CD4-positive, alpha-beta T cell treated with Interferon alpha-2 for 1 hour (primary cell): ENCODE data around the gene GLT6D1.
"Not testable (repeated sequence)": the region's sequence is repeated elsewhere in the genome, so short reads cannot be mapped to it uniquely, and the experiment has no call there.

Experiments used
- DNase-seq, 2 donors: peaks; one replicate each; pipeline ENCODE4 v3.0.0-alpha.2; 2020 to 2022

Gene GLT6D1

GRCh38 chr9:135639196-135639595 is at the start of gene GLT6D1:
TSS of gene GLT6D1 (minus strand) at chr9:135639540. CDS start at chr9:135639187, 353 bp downstream.
- DNase-seq: no peak

DNA sequence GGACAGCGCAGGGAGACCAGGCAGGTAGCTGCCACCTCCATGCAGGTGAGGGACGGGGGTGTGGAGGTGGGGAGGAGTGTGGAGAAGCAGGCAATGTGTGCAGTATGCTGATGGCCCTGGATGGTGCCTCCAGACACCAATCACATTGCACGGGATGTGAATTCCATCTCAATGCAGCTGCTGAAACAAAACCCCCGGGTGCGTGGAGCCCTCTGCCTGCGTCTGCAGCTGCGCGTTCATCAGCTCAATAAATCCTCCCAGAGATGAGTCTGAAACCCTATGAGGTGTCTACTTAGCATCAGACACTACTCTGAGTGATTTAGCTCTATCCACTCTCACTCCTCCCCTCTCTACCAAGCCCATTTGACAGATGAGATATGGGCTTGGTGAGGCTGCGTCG is 49.7 kb upstream of the GLT6D1 start:
- DNase-seq: no peak

DNA sequence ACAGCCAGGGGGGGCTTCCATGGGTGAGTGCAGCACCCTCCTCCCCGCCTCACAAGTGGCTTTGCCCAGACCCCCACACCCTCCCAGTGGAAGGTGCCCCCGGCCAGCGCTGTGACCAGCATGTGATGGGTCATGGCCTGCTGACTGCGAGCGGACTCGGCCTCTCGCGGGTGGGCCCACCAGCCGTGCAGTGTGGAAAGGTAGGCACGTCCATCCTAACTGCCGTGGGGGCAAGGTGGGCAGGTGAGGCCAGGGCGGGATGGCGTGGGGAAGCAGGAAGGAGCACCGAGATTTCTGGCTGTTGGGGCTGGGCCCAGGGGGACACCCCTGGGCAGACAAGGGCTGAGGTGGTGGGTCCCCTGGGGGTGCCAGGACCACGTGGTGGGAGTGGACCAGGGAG is 47.9 kb upstream of the GLT6D1 start:
- no peak for DNase-seq

- no peak for DNase-seq
Measured at GRCh38 chr9:135684691-135685090, 45.4 kb upstream of the GLT6D1 start.

DNA sequence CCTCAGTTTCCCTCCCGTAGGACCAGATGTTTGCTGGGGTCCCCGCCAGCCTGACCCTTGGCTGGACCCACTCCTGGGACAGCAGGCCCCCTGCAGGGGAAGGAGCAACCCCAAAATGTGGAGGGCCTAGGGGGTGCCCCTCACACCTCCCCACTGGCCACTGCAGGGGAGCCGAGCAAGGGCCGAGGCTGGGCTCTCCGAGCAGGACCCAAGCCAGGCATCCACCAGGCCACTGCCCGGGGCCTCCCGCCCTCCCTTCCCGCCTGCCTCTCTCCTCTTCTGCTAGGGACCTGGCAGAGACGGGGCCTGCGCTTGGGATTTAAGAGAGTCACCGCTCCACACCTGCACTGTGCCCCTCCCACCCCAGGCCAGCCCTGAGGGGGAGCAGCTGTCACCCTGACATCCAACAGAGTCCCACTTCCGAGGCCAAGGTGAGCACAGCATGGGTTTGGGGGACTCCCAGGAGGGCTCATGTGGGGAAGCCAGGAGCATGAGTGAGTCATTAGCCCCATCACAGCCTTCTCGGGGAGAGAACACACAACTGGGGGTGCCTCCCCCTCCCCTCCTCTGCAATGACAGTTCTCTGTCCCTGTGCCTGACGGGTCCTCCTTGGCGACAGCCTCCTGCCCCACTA is 44.2 kb upstream of the GLT6D1 start:
- no peak for DNase-seq

- no peak for DNase-seq
Measured at GRCh38 chr9:135681161-135681560, 41.8 kb upstream of the GLT6D1 start.

GRCh38 chr9:135680056-135680455 is 40.7 kb upstream of the GLT6D1 start:
- DNase-seq: no peak

DNA sequence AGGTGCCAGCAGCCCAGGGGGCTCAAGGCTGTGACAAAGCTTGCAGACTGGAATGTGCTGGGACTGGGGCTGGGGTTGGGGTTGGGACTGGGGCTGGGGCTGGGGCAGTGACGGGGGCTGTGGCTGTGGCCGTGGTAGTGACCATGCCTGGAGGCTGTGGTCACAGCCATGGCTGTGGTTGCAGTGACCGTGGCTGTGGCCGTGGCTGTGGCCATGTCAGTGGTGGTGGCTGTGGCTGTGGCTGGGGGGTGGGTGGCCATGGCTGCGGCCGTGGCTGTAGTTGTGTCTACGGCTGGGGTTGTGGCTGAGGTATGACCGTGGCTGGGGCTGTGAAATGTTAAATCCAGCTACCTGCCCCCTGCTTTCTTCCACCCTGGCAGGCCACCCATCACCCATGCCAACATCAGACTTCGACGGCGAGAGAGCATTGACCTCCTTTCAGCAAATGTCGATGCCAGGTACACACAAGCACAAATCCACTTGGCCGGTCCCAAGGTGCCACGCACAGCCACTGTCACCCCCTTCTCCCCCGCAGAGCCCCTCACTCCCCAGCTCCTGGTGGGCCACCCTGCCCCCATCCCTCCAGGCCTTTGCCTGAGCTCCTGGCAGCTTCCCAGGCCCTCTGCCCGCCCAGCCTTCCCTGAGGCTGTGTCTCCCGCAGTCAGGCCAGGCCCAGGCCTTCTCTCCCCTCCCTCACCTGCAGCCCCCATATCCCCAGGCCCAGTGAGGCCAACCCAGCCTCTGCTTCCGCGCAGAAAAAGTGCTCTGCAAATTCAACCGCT is 39.1 kb upstream of the GLT6D1 start:
- no peak for DNase-seq

GRCh38 chr9:135677641-135678168 is 38.4 kb upstream of the GLT6D1 start:
- DNase-seq: no peak

DNA sequence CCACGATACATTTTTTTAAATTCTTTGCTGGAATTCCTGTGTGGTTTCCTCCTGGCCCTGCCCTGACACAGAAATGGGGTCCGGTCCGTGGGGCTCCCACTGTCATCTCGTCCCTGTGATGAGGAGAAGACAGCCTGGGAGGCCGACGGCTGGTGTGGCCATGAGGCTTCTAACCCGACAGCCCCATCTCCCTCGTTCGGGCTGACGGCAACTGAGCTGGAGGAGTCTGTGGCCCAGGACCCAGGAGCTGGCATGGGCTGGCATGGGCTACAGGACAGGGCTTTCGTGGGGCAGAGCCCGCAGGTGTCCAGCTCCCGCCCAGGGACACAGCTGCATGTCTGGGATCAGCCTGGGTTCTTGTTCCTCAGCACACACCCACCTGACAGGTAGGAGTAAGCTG is 37.6 kb upstream of the GLT6D1 start:
- no peak for DNase-seq

GRCh38 chr9:135674977-135675376 is 35.6 kb upstream of the GLT6D1 start:
- DNase-seq: no peak

GRCh38 chr9:135673941-135674340 is 34.6 kb upstream of the GLT6D1 start:
- DNase-seq: no peak

GRCh38 chr9:135672786-135673185 is 33.4 kb upstream of the GLT6D1 start:
- DNase-seq: not testable (repeated sequence)

DNA sequence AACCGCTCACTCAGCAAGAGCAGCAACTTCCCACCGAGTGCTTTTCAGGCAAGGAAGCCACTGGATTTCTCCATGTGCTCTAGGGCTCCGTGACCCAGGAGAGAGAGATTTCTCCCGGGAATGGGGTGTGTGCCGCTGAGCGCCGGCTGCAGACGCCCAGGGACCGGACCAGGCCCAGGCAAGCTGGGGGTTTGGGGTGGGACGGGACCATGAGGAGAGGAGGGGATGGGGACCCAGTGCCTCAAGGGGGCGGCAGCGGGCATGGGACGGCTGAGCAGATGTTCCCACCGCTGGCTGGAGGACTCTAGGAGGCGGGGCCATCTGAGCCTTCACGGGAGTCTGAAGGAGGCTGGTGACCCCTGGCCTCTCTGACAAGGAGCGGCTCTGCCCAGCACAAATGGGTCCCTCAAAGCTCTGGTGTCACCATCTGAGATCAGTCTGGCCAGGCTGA is 32.3 kb upstream of the GLT6D1 start:
- no peak for DNase-seq

DNA sequence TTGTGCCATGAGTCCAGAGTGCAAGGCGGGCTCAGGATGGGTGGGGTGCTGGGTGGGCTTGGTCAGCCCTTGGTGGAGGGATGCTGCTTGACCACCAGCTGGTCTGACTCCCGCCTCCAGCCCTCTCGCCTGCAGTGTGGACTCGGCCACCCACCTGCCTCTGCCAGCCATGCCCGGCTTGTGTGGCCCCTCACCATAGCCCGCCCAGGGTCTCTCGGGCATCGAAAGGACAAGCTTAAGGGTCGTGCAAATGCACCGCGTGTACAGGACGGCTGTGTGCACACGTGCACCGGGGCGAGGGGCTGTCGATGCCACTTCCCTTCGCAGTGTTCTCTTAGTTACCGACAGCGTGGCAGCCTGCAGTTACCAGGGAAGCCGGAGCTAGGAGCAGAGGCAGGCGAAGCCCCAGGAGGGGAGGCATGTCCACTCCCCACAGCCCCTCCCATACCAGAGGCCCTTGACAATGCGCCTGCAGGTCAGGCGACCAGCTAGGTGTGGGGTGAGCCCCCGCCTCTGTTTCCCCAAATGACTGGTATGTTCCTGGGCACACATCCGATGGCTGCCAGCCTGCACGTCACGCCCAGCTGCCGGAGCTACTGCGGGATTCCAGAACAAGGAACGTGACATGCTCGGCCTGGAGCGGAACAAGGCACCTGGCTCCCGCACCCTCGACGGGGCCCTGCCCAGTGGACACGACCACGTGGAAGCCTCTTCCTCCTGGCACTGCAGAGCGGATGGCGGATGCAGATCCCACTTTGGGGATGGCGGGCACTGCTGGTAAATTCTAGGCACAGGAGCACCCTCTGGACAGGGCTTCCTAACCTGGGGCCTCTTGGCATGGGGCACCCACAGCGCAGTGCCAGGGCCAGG is 31.6 kb upstream of the GLT6D1 start:
- no peak for DNase-seq

GRCh38 chr9:135669616-135670285 is 30.4 kb upstream of the GLT6D1 start:
- no peak for DNase-seq

DNA sequence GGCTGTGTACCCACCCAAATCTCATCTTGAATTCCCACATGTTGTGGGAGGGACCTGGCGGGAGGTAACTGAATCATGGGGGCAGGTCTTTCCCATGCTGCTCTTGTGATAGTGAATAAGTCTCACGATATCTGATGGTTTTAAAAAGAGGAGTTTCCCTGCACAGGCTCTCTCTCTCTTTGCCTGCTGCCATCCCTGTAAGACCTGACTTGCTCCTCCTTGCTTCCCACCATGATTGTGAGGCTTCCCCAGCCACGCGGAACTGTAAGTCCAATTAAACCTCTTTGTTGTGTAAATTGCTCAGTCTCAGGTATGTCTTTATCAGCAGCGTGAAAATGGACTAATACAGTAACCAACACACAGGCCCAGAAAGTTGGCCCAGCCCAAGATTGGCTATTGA is 29.7 kb upstream of the GLT6D1 start:
- DNase-seq: not testable (repeated sequence)

DNA sequence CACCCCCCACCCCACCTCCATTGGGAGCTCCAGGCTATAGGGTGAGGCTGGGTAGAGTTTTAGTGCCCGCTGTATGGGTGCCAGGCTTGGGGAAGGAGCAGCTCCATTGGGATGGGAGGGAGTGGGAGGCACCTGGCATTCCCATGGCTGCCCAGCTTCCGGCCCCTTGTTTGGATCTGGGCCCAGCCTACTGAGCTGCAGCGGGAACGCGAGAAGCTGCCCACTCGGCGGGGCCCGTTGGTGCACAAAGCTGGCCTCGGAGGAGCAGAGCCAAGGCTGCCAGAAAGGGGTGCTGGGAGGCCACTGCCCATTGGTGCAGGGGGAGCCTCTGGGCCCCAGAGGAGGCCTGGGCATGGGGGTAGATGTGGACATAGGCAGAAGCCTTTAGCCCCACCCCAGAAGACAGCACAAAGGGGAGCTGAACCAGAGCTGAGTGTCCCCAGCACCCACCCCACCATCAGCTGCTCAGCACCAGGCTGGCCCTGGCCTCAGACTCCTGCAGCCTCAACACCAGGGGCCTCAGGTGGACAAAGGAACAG is 28.2 kb upstream of the GLT6D1 start:
- DNase-seq: no peak

DNA sequence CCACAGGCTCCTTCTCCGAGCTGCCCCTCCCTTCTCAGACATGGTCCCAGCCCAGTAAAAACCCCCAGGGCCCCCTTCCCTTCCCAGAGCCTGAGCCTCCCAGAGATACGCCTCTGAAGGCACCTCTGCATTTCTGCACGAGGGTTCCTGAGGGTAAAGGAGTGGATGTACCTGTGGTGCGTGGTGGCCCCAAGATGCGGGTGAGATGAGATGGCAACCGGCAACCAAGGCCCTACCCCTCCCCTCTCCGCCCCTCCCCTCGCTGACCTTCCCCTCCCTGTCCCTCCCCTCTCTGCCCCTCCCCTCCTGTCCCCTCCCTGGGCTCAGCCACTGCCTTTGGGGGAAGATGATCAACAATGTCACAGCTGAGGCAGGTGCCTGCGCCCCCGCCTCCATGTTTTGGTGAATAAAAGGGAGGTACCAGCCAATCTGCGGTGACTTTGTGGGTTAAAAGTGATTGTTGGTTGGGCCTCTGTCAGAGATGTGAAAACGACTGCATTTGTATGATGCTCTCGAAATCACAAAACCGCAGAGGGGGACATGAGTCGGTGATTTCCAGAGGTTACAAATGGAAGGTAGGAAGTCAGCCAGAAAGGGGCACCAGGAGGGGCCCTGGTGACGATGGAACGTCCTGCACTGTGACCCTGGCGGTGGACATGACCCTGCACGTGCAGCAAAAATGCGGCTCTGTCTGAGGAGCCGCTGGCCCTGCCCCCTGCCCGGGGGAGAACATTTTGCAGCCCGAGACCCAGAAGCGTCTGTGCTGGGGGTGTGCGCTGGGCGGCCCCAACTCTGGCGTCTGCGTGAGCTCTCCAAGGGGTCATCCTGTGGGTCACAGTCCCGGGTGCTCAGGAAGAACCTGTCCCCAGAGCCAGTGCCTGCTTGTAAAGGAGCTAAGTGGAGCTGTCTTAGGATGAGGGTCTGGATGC is 27.5 kb upstream of the GLT6D1 start:
- no peak for DNase-seq

GRCh38 chr9:135665795-135666189 is 26.5 kb upstream of the GLT6D1 start:
- no peak for DNase-seq
